Bronchial epithelial cell (primary cell): ENCODE measurements around the gene SPATA33. TPM values are rescaled to one million over a fixed set of nuclear protein-coding genes. Genes with fewer than 3 reads are reported as not detected.
A peak's percentile ranks its signal among the peaks of the same experiment; 100 is the strongest.

Experiments
- DNase-seq: peaks from one replicate; pipeline ENCODE4 v3.0.0-alpha.2; 2010; ENCODE audit warnings: low read depth
- FAIRE-seq: peaks from 2 replicates; lab custom pipeline; 2011; peaks lifted over from hg19 to GRCh38; lab: Jason Lieb, UNC
- H3K27me3 ChIP-seq: 2 replicates; pipeline ENCODE4 v1.5.1; 2011; ENCODE audit warnings: low read length; ENCODE audit not compliant: control insufficient read depth, insufficient read depth
- H3K36me3 ChIP-seq: 2 replicates; pipeline ENCODE4 v1.5.1; 2011; ENCODE audit warnings: low read length; ENCODE audit not compliant: control insufficient read depth, insufficient read depth
- H3K4me3 ChIP-seq: 2 replicates; pipeline ENCODE4 v1.5.1; 2011; ENCODE audit warnings: mild to moderate bottlenecking, low read depth, low read length, control low read depth
- CTCF ChIP-seq: IDR thresholded peaks from 2 replicates; pipeline ENCODE4 v1.5.1; 2011; ENCODE audit warnings: mild to moderate bottlenecking, moderate library complexity, low read length, control low read depth, inconsistent platforms; ENCODE audit not compliant: insufficient read depth, severe bottlenecking
- total RNA-seq: library from RNA; depleted of rRNA; stranded (reverse); fragments of >200 nt; gene quantifications from 2 replicates; pipeline ENCODE4 v1.2.1, GENCODE V29; 2014

Gene SPATA33
- total RNA-seq, 1 donor from 2014 or later, result 1.3 TPM

GRCh38 chr16:89706518-89707260, 49.1 kb downstream of the SPATA33 start:
- DNase-seq (no peak), FAIRE-seq (no peak)
- no peak overlapping the region for H3K4me3 ChIP-seq
- TF ChIP-seq CTCF, result no peak
- H3K27me3 ChIP-seq, result no peaks in the 10 kb centered on the region
- no peaks in the 10 kb centered on the region for H3K36me3 ChIP-seq

DNA sequence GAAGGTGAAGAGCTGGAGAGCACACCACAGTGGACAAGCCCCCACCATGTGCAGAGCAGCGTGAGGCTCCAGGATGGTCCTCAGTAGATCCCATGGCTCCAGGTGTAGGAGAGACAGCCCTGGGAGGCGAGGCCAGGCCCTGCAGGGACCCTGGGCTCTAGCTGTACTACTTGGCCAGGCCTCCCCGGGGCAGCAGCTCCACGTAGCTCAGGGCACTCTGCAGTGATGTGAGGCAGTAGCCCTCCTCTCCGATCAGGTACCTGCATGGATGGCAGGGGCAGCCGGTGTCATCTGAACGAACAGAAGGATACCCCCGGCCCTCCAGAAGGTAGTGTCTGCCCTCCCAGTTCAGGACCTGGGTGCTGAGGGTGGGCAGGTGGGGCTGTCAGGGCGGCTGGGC, 50.1 kb downstream of the SPATA33 start:
- Histone ChIP-seq H3K36me3 (no peaks in the 10 kb centered on the region), H3K4me3 (no peak overlapping the region), H3K27me3 (no peaks in the 10 kb centered on the region)
- DNase-seq (no peak), FAIRE-seq (no peak)
- TF ChIP-seq CTCF, result no peak

- Histone ChIP-seq H3K36me3 (no peaks in the 10 kb centered on the region), H3K4me3 (no peak overlapping the region), H3K27me3 (no peaks in the 10 kb centered on the region)
- no peak for TF ChIP-seq CTCF
- DNase-seq (no peak), FAIRE-seq (no peak)
Measured at GRCh38 chr16:89708481-89708931, 50.9 kb downstream of the SPATA33 start.

DNA sequence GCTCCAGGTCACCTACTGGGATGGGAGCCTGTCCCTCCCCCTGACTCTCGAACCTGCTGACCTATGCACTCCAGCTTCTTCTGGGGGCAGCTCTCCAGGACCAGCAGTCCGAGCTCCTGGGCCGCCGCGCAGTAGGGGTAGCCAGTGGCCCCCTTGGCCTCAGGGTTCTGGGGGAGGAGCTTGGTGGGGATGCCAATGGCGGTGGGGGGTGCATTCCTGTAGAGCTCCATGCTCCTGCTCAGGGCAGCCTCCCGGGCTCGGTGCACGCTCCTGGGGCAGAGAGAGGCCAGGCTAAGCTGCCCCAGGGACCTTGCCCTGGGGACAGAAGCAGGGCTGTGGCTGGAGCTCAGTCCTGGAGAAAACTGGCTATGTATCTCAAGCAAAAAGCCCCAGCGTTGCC, 51.5 kb downstream of the SPATA33 start:
- no peak for DNase-seq
- H3K4me3 ChIP-seq, result no peak overlapping the region
- H3K36me3 ChIP-seq, result no peaks in the 10 kb centered on the region
- no peak for TF ChIP-seq CTCF
- FAIRE-seq, result no peak
- no peaks in the 10 kb centered on the region for H3K27me3 ChIP-seq

DNA sequence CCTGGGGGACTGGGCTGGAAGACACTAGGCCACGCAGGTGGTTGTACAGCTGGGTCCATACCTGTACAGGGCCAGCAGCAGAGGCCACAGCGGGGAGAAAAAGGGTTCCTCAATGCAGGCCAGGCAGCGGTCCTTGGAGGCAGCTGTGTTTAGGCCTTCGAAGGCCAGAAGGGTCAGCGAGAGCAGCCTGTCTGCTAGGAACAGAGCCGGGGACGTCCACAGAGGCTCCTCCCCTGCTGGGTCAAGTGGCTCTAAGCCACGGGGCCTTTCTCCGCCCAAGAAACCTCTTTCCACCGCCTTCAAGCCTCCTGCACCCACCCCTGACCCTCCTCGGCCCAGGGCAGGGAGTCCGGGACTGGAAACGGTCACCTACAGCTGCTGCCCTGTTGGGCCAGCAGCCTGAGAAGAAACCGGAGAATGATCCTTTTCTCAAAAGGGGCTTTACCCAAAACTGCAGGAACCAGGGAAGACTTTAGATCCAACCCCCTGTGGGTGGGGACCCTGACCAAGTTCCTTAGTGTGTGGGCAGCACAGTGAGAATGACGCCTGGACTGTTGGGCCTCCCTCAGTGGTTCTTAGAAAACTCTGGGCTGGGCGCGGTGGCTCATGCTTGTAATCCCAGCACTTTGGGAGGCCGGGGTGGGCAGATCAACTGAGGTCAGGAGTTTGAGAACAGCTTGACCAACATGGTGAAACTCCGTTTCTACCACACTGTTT, 52.2 kb downstream of the SPATA33 start:
- Histone ChIP-seq H3K4me3 (no peak overlapping the region), H3K36me3 (peaks cover 2% of the 10 kb centered on the region), H3K27me3 (no peaks in the 10 kb centered on the region)
- FAIRE-seq (peak; percentile 58), DNase-seq (no peak)
- TF ChIP-seq CTCF, result no peak
